HepG2 (cell line): ENCODE measurements around the gene TSPAN8. TPM values are rescaled to one million over a fixed set of nuclear protein-coding genes. Genes with fewer than 3 reads are reported as not detected.
A peak's percentile ranks its signal among the peaks of the same experiment; 100 is the strongest.

ENCODE experiments used
- ARID5B ChIP-seq: IDR thresholded peaks from 2 replicates; pipeline ENCODE4 v1.4.0; 2020; ENCODE audit warnings: mild to moderate bottlenecking, missing genetic modification reagents
- CREBL2 ChIP-seq: sonication (generic); formaldehyde crosslinking; IDR thresholded peaks from 2 replicates; pipeline ENCODE4 v1.8.1; 2023; ENCODE audit warnings: missing genetic modification reagents, mild to moderate bottlenecking, borderline replicate concordance
- ELF1 ChIP-seq: sonication (generic); formaldehyde crosslinking; IDR thresholded peaks from 2 replicates; pipeline ENCODE4 v1.4.0; 2020; ENCODE audit warnings: missing genetic modification reagents
- MNT ChIP-seq: fragments of 450-650 bp; IDR thresholded peaks from 2 replicates; pipeline ENCODE4 v1.6.1; 2016
- SKIL ChIP-seq: sonication (generic); formaldehyde crosslinking; IDR thresholded peaks from 2 replicates; pipeline ENCODE4 v1.8.0; 2022; ENCODE audit warnings: missing genetic modification reagents, mild to moderate bottlenecking, moderate library complexity, borderline replicate concordance
- STAG1 ChIP-seq: sonication (generic); formaldehyde crosslinking; IDR thresholded peaks from 2 replicates; pipeline ENCODE4 v1.4.0; 2020; ENCODE audit warnings: missing genetic modification reagents
- U2AF2 ChIP-seq: fragments of 200-400 bp; formaldehyde crosslinking; IDR thresholded peaks from 2 replicates; pipeline ENCODE4 v1.6.1; 2017; ENCODE audit warnings: low read depth, mild to moderate bottlenecking, low read length
- ZBTB8A ChIP-seq: sonication (generic); formaldehyde crosslinking; IDR thresholded peaks from 2 replicates; pipeline ENCODE4 v1.4.0; 2020; ENCODE audit warnings: mild to moderate bottlenecking, low read depth, missing genetic modification reagents, borderline replicate concordance
- ZFP36 ChIP-seq: fragments of 150-350 bp; IDR thresholded peaks from 2 replicates; pipeline ENCODE4 v1.6.1; 2018; ENCODE audit warnings: borderline replicate concordance, low read length, low read depth; ENCODE audit not compliant: partially characterized antibody
- ZFP90 ChIP-seq: sonication (generic); formaldehyde crosslinking; IDR thresholded peaks from 2 replicates; pipeline ENCODE4 v1.8.0; 2022; ENCODE audit warnings: missing genetic modification reagents, mild to moderate bottlenecking, inconsistent platforms, borderline replicate concordance
- ZMYM4 ChIP-seq: sonication (generic); formaldehyde crosslinking; IDR thresholded peaks from 2 replicates; pipeline ENCODE4 v1.8.1; 2023; ENCODE audit warnings: mild to moderate bottlenecking, missing genetic modification reagents
- ZNF24 ChIP-seq: fragments of 450-650 bp; IDR thresholded peaks from 2 replicates; pipeline ENCODE4 v1.6.1; 2017; ENCODE audit warnings: antibody characterized with exemption, mild to moderate bottlenecking
- ZNF263 ChIP-seq: sonication (generic); formaldehyde crosslinking; IDR thresholded peaks from 2 replicates; pipeline ENCODE4 v1.4.0; 2020; ENCODE audit warnings: missing genetic modification reagents
- ZNF446 ChIP-seq: sonication (generic); formaldehyde crosslinking; IDR thresholded peaks from 2 replicates; pipeline ENCODE4 v1.5.0; 2020; ENCODE audit warnings: mild to moderate bottlenecking, missing genetic modification reagents
- ZNF644 ChIP-seq: IDR thresholded peaks from 2 replicates; pipeline ENCODE4 v1.6.1; 2016; ENCODE audit warnings: low read depth
- ZNF747 ChIP-seq: sonication (generic); formaldehyde crosslinking; IDR thresholded peaks from 2 replicates; pipeline ENCODE4 v1.8.1; 2023; ENCODE audit warnings: missing genetic modification reagents, mild to moderate bottlenecking, borderline replicate concordance
- polyA plus RNA-seq, 8 experiments: library from polyadenylated mRNA; depleted of rRNA in 3 of 8; stranded (reverse) in 7 of 8; unstranded in 1 of 8; fragments of >200 nt; fragmentation: Illumina TruSeq in 4 of 8; extraction: Trizol in 4 of 8; gene quantifications; 2 replicates each; pipeline versions ENCODE4 v1.2.1 to v1.2.3, GENCODE V29; 2011 to 2016; ENCODE audit warnings: low read depth in 4 of 8, missing spikeins in 1 of 8, mixed read lengths in 1 of 8; ENCODE audit not compliant: insufficient read depth in 1 of 8
- total RNA-seq, 5 experiments: library from RNA; depleted of rRNA; stranded (reverse); fragments of >200 nt; fragmentation: Illumina TruSeq; extraction: Trizol; gene quantifications; 2 replicates each; pipeline ENCODE4 v1.2.3, GENCODE V29; 2016; ENCODE audit warnings: low read depth in 1 of 5
- TF ChIP-seq, protein P1 (sequence below): sonication (generic); formaldehyde crosslinking; IDR thresholded peaks from 2 replicates; pipeline ENCODE4 v1.8.1; 2023; ENCODE audit warnings: missing genetic modification reagents, inconsistent platforms, borderline replicate concordance
- TF ChIP-seq, protein P2 (sequence below): sonication (generic); formaldehyde crosslinking; IDR thresholded peaks from 2 replicates; pipeline ENCODE4 v1.5.0; 2020; ENCODE audit warnings: missing genetic modification reagents

The TSPAN8 gene
- total and polyA plus RNA-seq, 2 of the 13 experiments (the other 11 are each of a cell fraction or from before 2014, with no cell fraction given): 3.4 to 3.9 TPM

DNA sequence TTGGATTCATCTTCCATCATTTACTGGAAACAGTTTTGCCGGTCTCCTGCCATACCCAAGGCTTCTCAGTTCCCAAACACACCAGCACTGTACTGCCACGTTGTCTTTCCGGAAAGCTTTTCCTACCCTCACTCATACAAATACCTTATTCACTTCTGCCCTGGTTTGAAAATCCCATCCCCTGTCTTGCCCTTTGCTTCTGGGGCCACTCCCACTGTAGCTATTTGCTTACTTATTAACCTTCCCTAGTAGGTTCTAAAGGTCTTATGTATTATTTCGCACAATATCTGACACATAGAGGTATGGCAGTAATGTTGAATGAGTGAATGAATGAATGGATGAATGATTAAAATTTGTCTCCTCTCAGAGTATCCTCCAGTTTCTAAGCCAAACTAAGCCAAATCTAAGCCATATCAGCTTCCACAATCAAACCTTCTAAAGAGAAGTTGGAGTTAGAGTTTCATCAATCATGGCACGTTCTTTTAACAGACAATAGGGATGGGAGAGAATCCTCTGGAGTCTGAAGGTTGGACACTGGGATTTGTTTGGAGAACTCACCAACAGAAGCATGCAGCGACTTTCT lies 18.6 kb downstream of the TSPAN8 start (continued):
- TF ChIP-seq U2AF2: no peak
- TF ChIP-seq ARID5B: peak; percentile 21; the same call in 1 of the 2 replicates
- TF ChIP-seq ZBTB8A (CRISPR knock-in tag): no peak
- TF ChIP-seq, protein P1, sequence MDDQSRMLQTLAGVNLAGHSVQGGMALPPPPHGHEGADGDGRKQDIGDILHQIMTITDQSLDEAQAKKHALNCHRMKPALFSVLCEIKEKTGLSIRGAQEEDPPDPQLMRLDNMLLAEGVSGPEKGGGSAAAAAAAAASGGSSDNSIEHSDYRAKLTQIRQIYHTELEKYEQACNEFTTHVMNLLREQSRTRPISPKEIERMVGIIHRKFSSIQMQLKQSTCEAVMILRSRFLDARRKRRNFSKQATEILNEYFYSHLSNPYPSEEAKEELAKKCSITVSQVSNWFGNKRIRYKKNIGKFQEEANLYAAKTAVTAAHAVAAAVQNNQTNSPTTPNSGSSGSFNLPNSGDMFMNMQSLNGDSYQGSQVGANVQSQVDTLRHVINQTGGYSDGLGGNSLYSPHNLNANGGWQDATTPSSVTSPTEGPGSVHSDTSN: no peak
- no peak for TF ChIP-seq ZFP36
- TF ChIP-seq MNT: no peak
- no peak for TF ChIP-seq ZNF446 (CRISPR knock-in tag)
- TF ChIP-seq, protein P2, sequence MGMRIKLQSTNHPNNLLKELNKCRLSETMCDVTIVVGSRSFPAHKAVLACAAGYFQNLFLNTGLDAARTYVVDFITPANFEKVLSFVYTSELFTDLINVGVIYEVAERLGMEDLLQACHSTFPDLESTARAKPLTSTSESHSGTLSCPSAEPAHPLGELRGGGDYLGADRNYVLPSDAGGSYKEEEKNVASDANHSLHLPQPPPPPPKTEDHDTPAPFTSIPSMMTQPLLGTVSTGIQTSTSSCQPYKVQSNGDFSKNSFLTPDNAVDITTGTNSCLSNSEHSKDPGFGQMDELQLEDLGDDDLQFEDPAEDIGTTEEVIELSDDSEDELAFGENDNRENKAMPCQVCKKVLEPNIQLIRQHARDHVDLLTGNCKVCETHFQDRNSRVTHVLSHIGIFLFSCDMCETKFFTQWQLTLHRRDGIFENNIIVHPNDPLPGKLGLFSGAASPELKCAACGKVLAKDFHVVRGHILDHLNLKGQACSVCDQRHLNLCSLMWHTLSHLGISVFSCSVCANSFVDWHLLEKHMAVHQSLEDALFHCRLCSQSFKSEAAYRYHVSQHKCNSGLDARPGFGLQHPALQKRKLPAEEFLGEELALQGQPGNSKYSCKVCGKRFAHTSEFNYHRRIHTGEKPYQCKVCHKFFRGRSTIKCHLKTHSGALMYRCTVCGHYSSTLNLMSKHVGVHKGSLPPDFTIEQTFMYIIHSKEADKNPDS (CRISPR knock-in tag): no peak
- TF ChIP-seq ZNF747 (CRISPR knock-in tag): no peak
- no peak for TF ChIP-seq ELF1 (CRISPR knock-in tag)
- no peak for TF ChIP-seq SKIL
- TF ChIP-seq ZNF644 (CRISPR knock-in tag): 0 out of 2 replicates have a peak, but pooled peaks have one; percentile 11
- TF ChIP-seq ZNF24: peak; percentile 90
- TF ChIP-seq ZFP90 (CRISPR knock-in tag): no peak
- TF ChIP-seq ZMYM4 (CRISPR knock-in tag): peak; percentile 40; the same call in 1 of the 2 replicates
- TF ChIP-seq CREBL2: no peak
- TF ChIP-seq ZNF263 (CRISPR knock-in tag): no peak
- TF ChIP-seq STAG1: no peak
